Pulmonary artery endothelial cell (primary cell): ENCODE measurements around the gene SEZ6L2. TPM values are rescaled to one million over a fixed set of nuclear protein-coding genes. Genes with fewer than 3 reads are reported as not detected.
"Not testable (repeated sequence)": the region's sequence is repeated elsewhere in the genome, so short reads cannot be mapped to it uniquely, and the experiment has no call there.

Experiments used
- DNase-seq: peaks from one replicate; pipeline ENCODE4 v3.0.0-alpha.2; 2011; ENCODE audit warnings: low read depth, low spot score
- total RNA-seq: library from RNA; depleted of rRNA; stranded (reverse); fragments of >200 nt; gene quantifications from 2 replicates; pipeline ENCODE4 v1.2.3, GENCODE V29; 2014

SEZ6L2 gene
- total RNA-seq, 1 donor from 2014 or later = 0.73 TPM

GRCh38 chr16:29891525-29892457, 7.6 kb downstream of the SEZ6L2 start:
- no peak for DNase-seq

DNA sequence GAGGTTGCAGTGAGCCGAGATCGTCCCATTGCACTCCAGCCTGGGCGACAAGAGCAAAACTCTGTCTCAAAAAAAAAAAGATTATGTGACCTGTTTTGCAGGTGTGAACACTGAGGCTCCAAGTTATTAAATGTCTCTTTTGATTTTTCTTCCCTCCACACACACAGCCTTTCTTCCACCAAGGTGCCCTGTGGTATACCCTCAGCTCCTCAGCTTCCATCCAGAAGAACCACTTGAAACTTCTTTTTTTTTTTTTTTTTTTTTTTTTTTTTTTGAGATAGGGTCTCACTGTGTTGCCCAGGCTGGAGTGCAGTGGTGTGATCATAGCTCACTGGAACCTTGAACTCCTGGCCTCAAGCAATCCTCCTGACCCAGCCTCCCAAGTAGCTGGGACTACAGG, 10.0 kb downstream of the SEZ6L2 start:
- not testable (repeated sequence) for DNase-seq

- DNase-seq = no peak
Measured at GRCh38 chr16:29883987-29884386, 15.4 kb downstream of the SEZ6L2 start.

- DNase-seq = no peak
Measured at GRCh38 chr16:29881050-29881449, 18.3 kb downstream of the SEZ6L2 start.

DNA sequence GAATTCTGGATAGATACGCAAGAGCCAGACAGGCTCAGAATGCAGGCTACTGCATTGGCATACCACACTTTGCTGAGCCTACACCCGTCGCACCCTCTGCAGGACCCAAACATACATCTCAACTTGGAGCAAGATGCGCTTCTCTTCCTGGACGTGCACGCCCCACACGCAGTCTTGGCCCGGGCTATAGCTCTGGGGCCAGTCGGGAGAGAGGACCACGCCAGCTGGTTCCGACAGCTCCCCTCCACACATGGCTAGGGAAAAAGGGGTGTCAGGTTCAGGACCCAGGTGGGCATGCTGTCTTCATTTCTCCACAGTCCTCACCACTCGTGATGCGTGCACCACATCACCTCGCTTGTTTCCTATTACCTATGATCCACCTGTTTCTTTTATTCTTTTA, 21.2 kb downstream of the SEZ6L2 start:
- no peak for DNase-seq

DNA sequence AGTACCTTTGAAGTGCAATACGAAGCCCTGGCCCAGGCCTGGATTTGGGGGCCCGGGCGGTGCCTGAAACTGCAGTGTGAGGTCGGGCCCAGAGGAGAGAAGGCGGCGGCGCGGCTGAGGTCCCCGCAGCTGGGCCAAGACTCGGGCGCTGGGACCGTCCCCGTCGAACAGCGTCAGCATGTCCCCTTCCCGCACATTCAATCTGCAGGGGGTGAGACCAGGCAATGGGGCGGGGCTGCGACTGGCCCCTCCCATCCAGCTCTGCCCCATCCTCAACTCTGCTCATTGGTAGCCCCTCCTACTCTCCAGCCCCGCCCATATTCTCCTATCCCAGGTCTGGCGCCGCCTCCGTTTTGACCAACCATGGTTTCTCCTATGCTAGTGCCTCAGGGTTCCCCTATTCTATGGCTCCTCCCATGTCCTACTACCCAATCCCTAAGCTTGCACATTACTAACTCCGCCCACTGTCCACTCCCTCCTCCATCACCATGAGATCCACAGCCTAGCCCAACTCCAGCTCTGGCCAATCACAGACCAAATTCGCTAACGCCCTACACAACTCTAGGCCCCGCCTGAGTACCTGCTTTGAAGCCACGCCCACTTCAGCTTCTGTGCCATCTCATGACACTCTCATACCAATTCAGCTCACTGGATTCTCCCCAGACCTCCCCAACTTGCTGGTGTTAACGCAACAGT, 21.9 kb downstream of the SEZ6L2 start:
- DNase-seq = no peak

GRCh38 chr16:29876594-29877249, 22.6 kb downstream of the SEZ6L2 start:
- no peak for DNase-seq

- DNase-seq = no peak
Measured at GRCh38 chr16:29876217-29876593, 23.1 kb downstream of the SEZ6L2 start.

DNA sequence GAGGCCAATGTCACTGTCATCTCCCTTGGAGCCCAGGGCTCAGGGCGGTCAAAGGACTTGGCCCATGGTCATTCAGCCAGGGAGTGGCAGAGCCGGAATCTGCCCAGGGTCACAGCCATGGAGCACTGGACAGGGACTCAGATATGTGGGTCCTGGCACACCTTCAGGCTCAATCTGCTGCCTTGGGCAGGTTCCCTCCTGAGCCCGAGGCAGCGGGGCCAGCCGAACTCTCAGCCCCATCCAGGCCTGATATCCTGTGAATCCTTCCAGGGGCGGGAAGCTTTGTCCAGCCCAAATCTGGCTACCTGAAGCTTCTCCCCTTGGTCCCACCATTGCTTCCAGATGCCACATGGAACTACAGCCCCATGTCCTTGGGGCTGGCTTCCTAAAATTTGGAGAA, 24.1 kb downstream of the SEZ6L2 start:
- DNase-seq = no peak

DNA sequence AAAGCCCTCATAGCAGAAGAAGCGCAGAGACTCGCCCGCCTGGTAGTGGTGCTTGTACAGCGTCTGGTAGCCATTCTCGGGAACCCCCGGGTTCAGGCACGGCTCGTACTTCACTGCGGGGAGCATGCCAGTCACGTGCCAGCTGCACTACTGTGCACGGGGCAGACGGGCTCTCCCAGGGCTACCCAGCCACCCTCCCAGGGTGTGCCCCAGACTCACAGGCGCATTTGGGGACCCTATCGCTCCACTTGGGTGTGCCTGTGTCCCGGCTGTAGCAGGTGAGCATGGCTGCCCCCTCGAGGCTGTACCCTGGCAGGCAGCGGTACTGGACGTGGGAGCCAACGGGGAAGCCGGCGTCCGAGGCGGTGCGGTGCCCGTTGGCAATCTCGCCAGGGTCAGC, 26.0 kb downstream of the SEZ6L2 start:
- DNase-seq = no peak

GRCh38 chr16:29871822-29872546, 27.4 kb downstream of the SEZ6L2 start:
- DNase-seq = no peak

DNA sequence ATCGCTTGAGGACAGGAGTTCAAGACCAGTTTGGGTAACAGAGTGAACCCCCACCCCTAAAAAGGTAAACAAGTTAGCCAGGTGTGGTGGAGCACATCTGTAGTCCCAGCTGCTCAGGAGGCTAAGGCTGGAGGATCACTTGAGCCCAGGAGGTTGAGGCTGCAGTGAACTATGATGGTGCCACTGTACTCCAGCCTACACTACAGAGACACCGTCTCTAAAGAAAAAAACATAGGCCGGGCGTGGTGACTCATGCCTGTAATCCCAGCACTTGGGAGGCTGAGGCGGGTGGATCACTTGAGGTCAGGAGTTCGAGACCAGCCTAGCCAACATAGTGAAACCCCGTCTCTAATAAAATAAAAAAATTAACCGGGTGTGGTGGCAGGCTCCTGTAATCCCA, 30.3 kb downstream of the SEZ6L2 start:
- DNase-seq = not testable (repeated sequence)

GRCh38 chr16:29868396-29869009, 30.8 kb downstream of the SEZ6L2 start:
- no peak for DNase-seq

DNA sequence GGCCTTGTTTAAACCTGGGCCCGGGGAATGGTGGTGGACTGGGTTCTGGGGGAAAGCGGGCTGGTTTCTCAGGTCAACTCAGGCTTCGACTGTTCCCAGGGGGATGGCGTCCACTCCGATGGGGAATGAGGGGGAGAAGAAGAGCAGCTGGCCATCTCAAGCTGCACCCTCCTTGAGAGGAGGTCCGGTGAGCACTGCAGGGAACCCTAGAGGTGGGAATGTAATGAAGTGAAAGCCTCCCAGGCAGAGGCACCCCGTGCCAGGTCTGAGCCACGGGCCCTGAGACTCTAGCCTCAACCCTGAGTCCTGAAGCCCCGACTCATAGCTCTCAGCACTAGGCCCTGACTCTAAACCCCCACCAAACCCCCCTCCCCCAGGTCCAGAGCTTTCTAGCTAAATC, 35.1 kb downstream of the SEZ6L2 start:
- no peak for DNase-seq

- DNase-seq = no peak
Measured at GRCh38 chr16:29863669-29863984, 35.7 kb downstream of the SEZ6L2 start.

GRCh38 chr16:29862884-29863668, 36.3 kb downstream of the SEZ6L2 start, which contains the start of gene CDIPT:
CDIPT (minus strand) TSS chr16:29863226; CDS start chr16:29862857, 369 bp downstream.
- peak; percentile 93 for DNase-seq

- DNase-seq = no peak
Measured at GRCh38 chr16:29862383-29862883, 36.9 kb downstream of the SEZ6L2 start.

- no peak for DNase-seq
Measured at GRCh38 chr16:29860218-29860617, 39.1 kb downstream of the SEZ6L2 start.

- DNase-seq = no peak
Measured at GRCh38 chr16:29858974-29859373, 40.4 kb downstream of the SEZ6L2 start.
